GM21576 (cell line): ENCODE measurements around the gene KAT6B.
A peak's percentile ranks its signal among the peaks of the same experiment; 100 is the strongest.
"Not testable (repeated sequence)": the region's sequence is repeated elsewhere in the genome, so short reads cannot be mapped to it uniquely, and the experiment has no call there.

Experiments used
- ATAC-seq: cut with Tn5 transposase; IDR thresholded peaks from one replicate; pipeline ENCODE4 v1.9.1; 2021; ENCODE audit warnings: mild to moderate bottlenecking, moderate library complexity; ENCODE audit not compliant: unreplicated experiment

Gene KAT6B

GRCh38 chr10:74887614-74888284, 61.3 kb downstream of the KAT6B start:
- ATAC-seq = no peak

GRCh38 chr10:74888962-74889661, 62.7 kb downstream of the KAT6B start:
- ATAC-seq = no peak

GRCh38 chr10:74889662-74889998, 63.2 kb downstream of the KAT6B start:
- no peak for ATAC-seq

- no peak for ATAC-seq
Observed at GRCh38 chr10:74890460-74890859, 64.1 kb downstream of the KAT6B start.

GRCh38 chr10:74891053-74891452, 64.7 kb downstream of the KAT6B start:
- ATAC-seq = no peak

- ATAC-seq = no peak
Observed at GRCh38 chr10:74892839-74893238, 66.4 kb downstream of the KAT6B start.

GRCh38 chr10:74893329-74893728, 66.9 kb downstream of the KAT6B start:
- not testable (repeated sequence) for ATAC-seq

- no peak for ATAC-seq
Observed at GRCh38 chr10:74896788-74897527, 70.6 kb downstream of the KAT6B start.

GRCh38 chr10:74898201-74898976, 72.0 kb downstream of the KAT6B start:
- ATAC-seq = peak; percentile 75

- no peak for ATAC-seq
Observed at GRCh38 chr10:74900297-74900696, 73.9 kb downstream of the KAT6B start.

- no peak for ATAC-seq
Observed at GRCh38 chr10:74901301-74901700, 74.9 kb downstream of the KAT6B start.

- no peak for ATAC-seq
Observed at GRCh38 chr10:74901867-74902450, 75.6 kb downstream of the KAT6B start.

GRCh38 chr10:74903491-74903890, 77.1 kb downstream of the KAT6B start:
- no peak for ATAC-seq

GRCh38 chr10:74906611-74907198, 80.3 kb downstream of the KAT6B start:
- no peak for ATAC-seq

- no peak for ATAC-seq
Observed at GRCh38 chr10:74909670-74910069, 83.3 kb downstream of the KAT6B start.

- ATAC-seq = no peak
Observed at GRCh38 chr10:74910241-74910975, 84.0 kb downstream of the KAT6B start.

- ATAC-seq = no peak
Observed at GRCh38 chr10:74910976-74911350, 84.6 kb downstream of the KAT6B start.

GRCh38 chr10:74912182-74912581, 85.8 kb downstream of the KAT6B start:
- no peak for ATAC-seq

GRCh38 chr10:74912682-74913081, 86.3 kb downstream of the KAT6B start:
- ATAC-seq = no peak
